GM12878 (cell line): ENCODE data around the gene PFN4. TPM values are rescaled to one million over a fixed set of nuclear protein-coding genes. Genes with fewer than 3 reads are reported as not detected.

Experiments used
- ATAC-seq: fragments of 200-7000 bp; cut with Tn5 transposase; 3 replicates; pipeline ENCODE4 v1.9.1; 2020; ENCODE audit warnings: mild to moderate bottlenecking, moderate library complexity
- BruUV-seq: library from RNA; stranded (reverse); fragments of 400-500 nt; replicated peaks from 2 replicates; lab custom pipeline; 2021; lab: Mats Ljungman, UMichigan
- CTCF ChIA-PET: fragments of 300-600 bp; sonication (Branson Sonifier 250); formaldehyde crosslinking; extraction: SDS; loops from one replicate; lab custom pipeline; 2021; ENCODE audit warnings: inconsistent platforms; lab: Yijun Ruan, JAX
- POLR2A ChIA-PET: fragments of 350-600 bp; formaldehyde crosslinking; extraction: SDS; loops from one replicate; lab custom pipeline; 2021; ENCODE audit warnings: inconsistent platforms; lab: Charles Lee
- RAD21 ChIA-PET: fragments of 300-600 bp; sonication (Branson Sonifier 250); formaldehyde crosslinking; loops from one replicate; lab custom pipeline; 2023; ENCODE audit warnings: antibody characterized with exemption; ENCODE audit not compliant: unreplicated experiment; lab: Charles Lee
- SMC1A ChIA-PET: fragments of 300-600 bp; sonication (Branson Sonifier 250); formaldehyde crosslinking; loops from one replicate; lab custom pipeline; 2023; ENCODE audit not compliant: unreplicated experiment, uncharacterized antibody; lab: Charles Lee
- DNase-seq: peaks from one replicate; pipeline ENCODE4 v3.0.0-alpha.2; 2011; ENCODE audit warnings: low read depth, low spot score
- FAIRE-seq: peaks from 3 replicates; lab custom pipeline; 2011; peaks lifted over from hg19 to GRCh38; lab: Jason Lieb, UNC
- H2AFZ ChIP-seq: 2 replicates; pipeline ENCODE4 v1.6.0; 2011; ENCODE audit warnings: low read depth, low read length, control low read depth; ENCODE audit not compliant: control insufficient read depth
- H3K27ac ChIP-seq: 2 replicates; pipeline ENCODE4 v1.5.1; 2011; ENCODE audit warnings: control low read depth; ENCODE audit not compliant: control insufficient read depth, insufficient read depth
- H3K27me3 ChIP-seq, 2 experiments: replicated peaks in 1 of 2; 2 replicates each; pipeline versions ENCODE4 v1.6.0 to v1.6.1; 2011; ENCODE audit warnings: low read length in 1 of 2; ENCODE audit not compliant: control insufficient read depth in 2 of 2, insufficient read depth in 2 of 2
- H3K36me3 ChIP-seq, 2 experiments: 2 replicates each; pipeline ENCODE4 v1.5.1; 2011; ENCODE audit warnings: low read length in 1 of 2; ENCODE audit not compliant: control insufficient read depth in 2 of 2, insufficient read depth in 2 of 2
- H3K4me1 ChIP-seq: 2 replicates; pipeline ENCODE4 v1.6.1; 2011; ENCODE audit warnings: mild to moderate bottlenecking, low read length, moderate library complexity, mixed read lengths; ENCODE audit not compliant: control insufficient read depth, insufficient read depth
- H3K4me2 ChIP-seq: 2 replicates; pipeline ENCODE4 v1.6.0; 2011; ENCODE audit warnings: control low read depth; ENCODE audit not compliant: control insufficient read depth, insufficient read depth
- H3K4me3 ChIP-seq: fragments of 200-600 bp; sonication (generic); 2 replicates; pipeline ENCODE4 v1.5.1; 2016
- H3K79me2 ChIP-seq: 2 replicates; pipeline ENCODE4 v1.6.0; 2011; ENCODE audit warnings: low read length; ENCODE audit not compliant: control insufficient read depth, insufficient read depth
- H3K9ac ChIP-seq: 2 replicates; pipeline ENCODE4 v1.8.0; 2011; ENCODE audit warnings: low read length, control low read depth, mixed read lengths; ENCODE audit not compliant: control insufficient read depth, insufficient read depth
- H3K9me3 ChIP-seq: replicated peaks from 3 replicates; pipeline ENCODE4 v1.5.1; 2011; ENCODE audit warnings: mild to moderate bottlenecking, low read length; ENCODE audit not compliant: control insufficient read depth, insufficient read depth
- H4K20me1 ChIP-seq: 2 replicates; pipeline ENCODE4 v1.6.0; 2011; ENCODE audit not compliant: control insufficient read depth, insufficient read depth
- CHD4 ChIP-seq: fragments of 200-600 bp; sonication (generic); IDR thresholded peaks from 2 replicates; pipeline ENCODE4 v1.6.1; 2016; ENCODE audit warnings: mild to moderate bottlenecking
- DPF2 ChIP-seq: fragments of 450-650 bp; IDR thresholded peaks from 2 replicates; pipeline ENCODE4 v1.6.1; 2017; ENCODE audit warnings: mild to moderate bottlenecking
- EGR1 ChIP-seq, 2 experiments: IDR thresholded peaks; 1 replicate in 1 of 2; 2 replicates in 1 of 2; pipeline ENCODE4 v1.6.1; 2011 to 2012; ENCODE audit warnings: low read depth in 2 of 2, low read length in 2 of 2, borderline replicate concordance in 1 of 2, mild to moderate bottlenecking in 1 of 2, moderate library complexity in 1 of 2
- NR2C2 ChIP-seq: IDR thresholded peaks from 2 replicates; pipeline ENCODE4 v1.6.1; 2011; ENCODE audit warnings: borderline replicate concordance, low read depth; ENCODE audit not compliant: control insufficient read depth, insufficient read length
- PAX5 ChIP-seq: IDR thresholded peaks from 2 replicates; pipeline ENCODE4 v1.6.1; 2011; ENCODE audit warnings: low read depth, low read length, borderline replicate concordance
- RCOR1 ChIP-seq: conservative IDR thresholded peaks from 2 replicates; pipeline ENCODE4 v1.6.1; 2012; ENCODE audit warnings: low read depth, low read length, improper control_type of control experiment
- WGBS: methylation state at CpG from one replicate; pipeline ENCODE4 v1.1.6; 2016; ENCODE audit warnings: low lambda C conversion rate; ENCODE audit not compliant: insufficient replicate concordance, insufficient coverage; ENCODE audit errors: missing lambda C conversion rate; 5-methylcytosine and 5-hydroxymethylcytosine counted together
- in situ Hi-C: fragments of 300-500 bp; cut with MboI; formaldehyde crosslinking; loops from 9 replicates; pipeline ENCODE4 v1.14.3; 2018; ENCODE audit warnings: mixed read lengths
- intact Hi-C: fragments of 100-400 bp; cut with micrococcal nuclease; formaldehyde crosslinking; loops from one replicate; pipeline ENCODE4 v1.14.2; 2022; ENCODE audit not compliant: unreplicated experiment
- polyA plus RNA-seq, 11 experiments: library from polyadenylated mRNA; depleted of rRNA in 4 of 11; unstranded in 6 of 11; stranded (reverse) in 5 of 11; fragments of >200 nt; fragmentation: Nextera tagmentation in 4 of 11; fragmentation: Illumina TruSeq in 1 of 11; extraction: Ambion mirVana in 4 of 11; extraction: Trizol in 1 of 11; gene quantifications; 1 replicate in 1 of 11; 2 replicates in 10 of 11; pipeline versions ENCODE4 v1.2.1 to v1.2.3, GENCODE V29; 2011 to 2016; ENCODE audit warnings: inconsistent platforms in 2 of 11, missing spikeins in 2 of 11, low read depth in 1 of 11
- total RNA-seq, 4 experiments: library from RNA; depleted of rRNA in 3 of 4; stranded (reverse); fragments of >200 nt in 3 of 4; fragmentation: Illumina TruSeq in 1 of 4; extraction: Trizol in 1 of 4; gene quantifications; 2 replicates each; pipeline versions ENCODE4 v1.2.1 to v1.2.3, GENCODE V29; 2013 to 2021
- TF ChIP-seq, protein P1 (sequence below): IDR thresholded peaks from 2 replicates; pipeline ENCODE4 v1.6.1; 2011; ENCODE audit warnings: borderline replicate concordance, low read depth, mild to moderate bottlenecking, moderate library complexity, mixed read lengths, low read length; ENCODE audit not compliant: insufficient read depth; ENCODE audit errors: extremely low read length
- TF ChIP-seq, protein P2 (sequence below): fragments of 450-650 bp; IDR thresholded peaks from 2 replicates; pipeline ENCODE4 v1.6.1; 2017; ENCODE audit warnings: mild to moderate bottlenecking, low read depth, inconsistent platforms; ENCODE audit not compliant: poor library complexity, severe bottlenecking

PFN4 gene
- total and polyA plus RNA-seq, 10 of the 15 experiments (the other 5 are each of a cell fraction or from before 2014, with no cell fraction given) = 0.12 to 2.1 (median 1.0) TPM

GRCh38 chr2:24105816-24106215 is 17.3 kb downstream of the PFN4 start (continued):
- TF ChIP-seq, protein P1, sequence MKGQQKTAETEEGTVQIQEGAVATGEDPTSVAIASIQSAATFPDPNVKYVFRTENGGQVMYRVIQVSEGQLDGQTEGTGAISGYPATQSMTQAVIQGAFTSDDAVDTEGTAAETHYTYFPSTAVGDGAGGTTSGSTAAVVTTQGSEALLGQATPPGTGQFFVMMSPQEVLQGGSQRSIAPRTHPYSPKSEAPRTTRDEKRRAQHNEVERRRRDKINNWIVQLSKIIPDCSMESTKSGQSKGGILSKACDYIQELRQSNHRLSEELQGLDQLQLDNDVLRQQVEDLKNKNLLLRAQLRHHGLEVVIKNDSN = no peak
- TF ChIP-seq NR2C2 = no peak

DNA sequence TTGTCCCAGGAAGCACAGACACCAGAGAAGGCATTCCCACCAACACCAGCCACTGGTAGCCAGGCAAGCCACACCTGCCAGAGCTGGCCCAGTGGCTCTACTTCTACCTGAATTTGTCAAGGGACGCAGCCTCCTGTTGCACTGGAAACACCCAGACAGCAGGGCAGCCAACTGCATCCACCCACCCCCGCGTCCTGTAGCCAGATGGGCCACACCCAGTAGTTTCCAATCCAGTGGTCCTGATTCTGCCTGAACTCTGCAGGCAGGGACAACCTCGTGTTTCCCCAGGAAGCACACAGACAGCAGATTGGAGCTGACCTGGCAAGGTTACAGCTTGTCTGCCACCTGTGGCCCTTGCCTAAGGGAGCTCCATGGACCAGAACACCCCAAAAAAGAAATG is 18.2 kb downstream of the PFN4 start:
- FAIRE-seq (no peak), ATAC-seq (peak; percentile 24; the same call in 1 of the 3 replicates), DNase-seq (no peak)
- 0 out of 2 replicates have a peak overlapping the region, but pooled peaks have one; percentile 7 for H3K4me2 ChIP-seq
- TF ChIP-seq PAX5 = peak; percentile 37; the same call in 1 of the 2 replicates
- TF ChIP-seq, protein P2, sequence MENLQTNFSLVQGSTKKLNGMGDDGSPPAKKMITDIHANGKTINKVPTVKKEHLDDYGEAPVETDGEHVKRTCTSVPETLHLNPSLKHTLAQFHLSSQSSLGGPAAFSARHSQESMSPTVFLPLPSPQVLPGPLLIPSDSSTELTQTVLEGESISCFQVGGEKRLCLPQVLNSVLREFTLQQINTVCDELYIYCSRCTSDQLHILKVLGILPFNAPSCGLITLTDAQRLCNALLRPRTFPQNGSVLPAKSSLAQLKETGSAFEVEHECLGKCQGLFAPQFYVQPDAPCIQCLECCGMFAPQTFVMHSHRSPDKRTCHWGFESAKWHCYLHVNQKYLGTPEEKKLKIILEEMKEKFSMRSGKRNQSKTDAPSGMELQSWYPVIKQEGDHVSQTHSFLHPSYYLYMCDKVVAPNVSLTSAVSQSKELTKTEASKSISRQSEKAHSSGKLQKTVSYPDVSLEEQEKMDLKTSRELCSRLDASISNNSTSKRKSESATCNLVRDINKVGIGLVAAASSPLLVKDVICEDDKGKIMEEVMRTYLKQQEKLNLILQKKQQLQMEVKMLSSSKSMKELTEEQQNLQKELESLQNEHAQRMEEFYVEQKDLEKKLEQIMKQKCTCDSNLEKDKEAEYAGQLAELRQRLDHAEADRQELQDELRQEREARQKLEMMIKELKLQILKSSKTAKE = no peak
- no peak for TF ChIP-seq DPF2
- TF ChIP-seq CHD4 = no peak
- peak in 1 of 2 experiments; percentile 50; a peak in 1 of 3 replicates for TF ChIP-seq EGR1 (IDR thresholded peaks at IDR 0.05; ENCODE audit: borderline replicate concordance in 1 of 2, low read depth in 2 of 2, low read length in 2 of 2)
- TF ChIP-seq RCOR1 = no peak
- intact Hi-C loops = no loop called here
- 0% methylated on average over 4 of the region's 4 CpGs for WGBS
- RAD21 ChIA-PET = no interaction called here
- CTCF ChIA-PET = interaction anchor here (1.1 to 1.4 kb wide), 2 partner anchors 14 to 21 kb away, joined by 3 to 4 read pairs; no protein-coding TSS in a partner anchor
- H3K9me3 ChIP-seq = no peaks in the 10 kb centered on the region; the same call in 1 of the 3 replicates
- peaks cover 9% of the 10 kb centered on the region for H3K4me1 ChIP-seq
- no peaks in the 10 kb centered on the region for H3K79me2 ChIP-seq
- no TSS peak for BruUV-seq
- POLR2A ChIA-PET = no interaction called here
- SMC1A ChIA-PET = no interaction called here
- no peaks in the 10 kb centered on the region for H3K36me3 ChIP-seq
- no peak overlapping the region for H3K27ac ChIP-seq
- H3K9ac ChIP-seq = no peak overlapping the region
- no peak overlapping the region for H2AFZ ChIP-seq
- in situ Hi-C loops = no loop called here
- H3K4me3 ChIP-seq = no peak overlapping the region
- H4K20me1 ChIP-seq = no peaks in the 10 kb centered on the region
- H3K27me3 ChIP-seq = no peaks in the 10 kb centered on the region
